GM12891 (cell line): ENCODE measurements around the gene CD48.

Experiments
- POLR2A ChIP-seq: IDR thresholded peaks from 2 replicates; pipeline ENCODE4 v1.6.1; 2011; ENCODE audit warnings: low read depth, low read length, control low read depth
- POLR2AphosphoS5 ChIP-seq: IDR thresholded peaks from 2 replicates; pipeline ENCODE4 v1.6.1; 2011; ENCODE audit warnings: low read depth, low read length, control low read depth
- TAF1 ChIP-seq: IDR thresholded peaks from 2 replicates; pipeline ENCODE4 v1.6.1; 2011; ENCODE audit warnings: low read depth, low read length, control low read depth

GRCh38 chr1:160639652-160640051, 72.0 kb downstream of the CD48 start:
- TF ChIP-seq TAF1: no peak
- TF ChIP-seq POLR2AphosphoS5: no peak
- no peak; the same call in 1 of the 2 replicates for TF ChIP-seq POLR2A
